HFF-Myc (cell line): ENCODE data around the gene CX3CL1.

Experiments
- DNase-seq: peaks from one replicate; pipeline ENCODE4 v3.0.0-alpha.2; 2011; ENCODE audit warnings: low read depth; ENCODE audit errors: extremely low read depth
- H3K4me3 ChIP-seq: replicated peaks from 2 replicates; pipeline ENCODE4 v1.5.1; 2011; ENCODE audit warnings: low read depth, mild to moderate bottlenecking, control low read depth, low read length
- CTCF ChIP-seq: IDR thresholded peaks from 2 replicates; pipeline ENCODE4 v1.5.1; 2012; ENCODE audit warnings: mild to moderate bottlenecking, low read depth, low read length, control low read depth; ENCODE audit errors: missing control alignments

Gene CX3CL1

GRCh38 chr16:57356547-57356946, 15.7 kb upstream of the CX3CL1 start:
- no peak for DNase-seq
- no peak for TF ChIP-seq CTCF
- no peak overlapping the region for H3K4me3 ChIP-seq

- H3K4me3 ChIP-seq = no peak overlapping the region
- TF ChIP-seq CTCF = no peak
- DNase-seq = no peak
Observed at GRCh38 chr16:57357330-57358085, 14.8 kb upstream of the CX3CL1 start.

DNA sequence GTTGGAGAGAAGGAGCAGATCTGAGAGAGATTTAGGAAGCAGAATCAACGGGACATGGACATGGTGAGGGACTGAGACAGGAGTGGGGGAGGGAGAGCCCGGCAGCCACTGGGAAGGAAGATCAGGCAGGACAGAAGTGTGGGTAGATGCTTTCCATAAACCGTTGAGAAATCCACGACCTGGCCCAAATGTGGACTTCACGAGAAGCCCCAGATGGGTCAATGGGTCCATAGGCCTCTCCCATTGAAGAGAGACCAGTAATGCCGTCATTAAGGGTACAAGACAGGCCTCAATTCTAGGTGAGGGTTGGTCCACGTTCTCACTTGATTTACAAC, 14.2 kb upstream of the CX3CL1 start:
- no peak overlapping the region for H3K4me3 ChIP-seq
- no peak for TF ChIP-seq CTCF
- DNase-seq = no peak

DNA sequence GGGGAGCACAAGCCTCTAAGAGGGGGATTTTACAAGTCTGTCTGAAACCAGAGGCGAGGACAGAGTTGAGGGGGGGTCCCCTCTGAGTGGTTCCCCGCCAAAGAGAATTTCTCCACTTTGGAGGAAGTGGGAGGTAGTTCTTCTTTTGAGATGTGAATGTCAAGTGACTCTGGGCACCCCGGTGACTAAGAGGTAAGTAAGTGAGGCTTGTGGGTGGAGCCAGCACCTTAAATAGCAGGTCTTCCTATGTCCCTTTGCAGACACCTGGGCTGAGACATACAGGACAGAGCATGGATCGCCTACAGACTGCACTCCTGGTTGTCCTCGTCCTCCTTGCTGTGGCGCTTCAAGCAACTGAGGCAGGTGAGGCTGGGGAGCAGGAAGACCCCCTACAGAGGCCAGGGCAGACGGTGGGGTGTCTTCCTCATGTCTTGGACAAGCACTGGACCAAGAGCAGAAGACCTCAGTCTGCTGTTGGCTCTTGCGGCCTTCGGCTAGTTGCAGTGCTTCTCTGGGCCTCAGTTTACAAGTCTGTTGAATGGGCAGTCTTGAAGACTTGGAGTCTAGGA, 13.7 kb upstream of the CX3CL1 start, which contains the start of gene CCL22:
Gene CCL22 (plus strand): TSS at position 257 of the 569 bp plus-strand sequence. CDS start 34 bp downstream, at position 291.
- TF ChIP-seq CTCF = no peak
- H3K4me3 ChIP-seq = no peak within 1 kb of the TSS
- DNase-seq = no peak

DNA sequence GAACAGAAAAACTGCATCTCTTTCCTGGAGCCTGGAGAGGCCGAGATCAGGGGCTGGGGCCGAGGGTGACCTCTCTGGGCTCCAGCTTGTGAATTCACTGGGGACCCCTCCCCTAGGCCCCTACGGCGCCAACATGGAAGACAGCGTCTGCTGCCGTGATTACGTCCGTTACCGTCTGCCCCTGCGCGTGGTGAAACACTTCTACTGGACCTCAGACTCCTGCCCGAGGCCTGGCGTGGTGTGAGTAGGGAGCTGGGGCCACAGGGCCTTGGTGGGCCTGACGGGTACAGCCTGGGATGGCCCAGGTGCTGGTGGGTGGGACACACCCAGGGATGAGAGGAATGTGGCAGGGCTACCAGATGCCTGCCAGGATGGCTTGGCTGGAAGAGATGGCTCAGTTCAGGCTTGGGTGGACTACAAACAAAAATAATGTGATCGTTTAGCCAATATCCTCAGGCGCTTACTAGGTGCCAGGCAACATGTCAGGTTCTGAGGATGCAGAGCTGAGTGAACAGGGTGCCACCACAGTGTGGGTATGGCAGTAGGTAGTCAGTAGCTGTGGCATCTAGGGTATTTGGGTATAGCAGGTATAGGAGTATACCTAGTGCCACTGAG, 11.9 kb upstream of the CX3CL1 start:
- H3K4me3 ChIP-seq = no peak overlapping the region
- DNase-seq = no peak
- no peak for TF ChIP-seq CTCF

DNA sequence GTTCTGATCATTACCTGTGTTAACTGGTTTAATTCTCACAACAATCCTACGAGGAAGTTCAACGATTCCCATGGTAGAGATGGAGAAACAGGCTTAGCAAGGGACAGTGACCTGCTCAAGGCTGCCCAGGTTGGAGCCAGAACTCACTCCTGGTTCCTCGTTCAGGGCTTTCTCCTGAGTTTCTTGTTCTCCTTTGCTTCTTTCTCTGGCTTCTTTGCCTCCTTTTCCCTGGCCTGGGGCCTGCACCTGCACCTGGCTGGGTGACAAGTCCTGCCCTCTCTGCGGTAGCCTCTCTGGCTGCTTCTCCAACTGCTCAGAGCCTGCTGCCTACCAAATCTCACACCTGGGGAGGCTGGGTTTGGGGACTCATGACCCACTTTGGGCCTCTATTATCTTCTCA, 10.9 kb upstream of the CX3CL1 start:
- H3K4me3 ChIP-seq = no peak overlapping the region
- no peak for DNase-seq
- TF ChIP-seq CTCF = no peak
